OCI-LY7 (cell line): ENCODE measurements around the gene MON2. TPM values are rescaled to one million over a fixed set of nuclear protein-coding genes. Genes with fewer than 3 reads are reported as not detected.
"Not testable (repeated sequence)": the region's sequence is repeated elsewhere in the genome, so short reads cannot be mapped to it uniquely, and the experiment has no call there.

Source experiments
- BruUV-seq: library from RNA; stranded (reverse); fragments of 400-500 nt; replicated peaks from 2 replicates; lab custom pipeline; 2021; lab: Mats Ljungman, UMichigan
- CTCF ChIA-PET: fragments of 300-600 bp; sonication (Branson Sonifier 250); formaldehyde crosslinking; loops from one replicate; lab custom pipeline; 2022; ENCODE audit warnings: antibody characterized with exemption; ENCODE audit not compliant: unreplicated experiment; lab: Charles Lee
- POLR2A ChIA-PET: fragments of 300-600 bp; sonication (Branson Sonifier 250); formaldehyde crosslinking; loops from one replicate; lab custom pipeline; 2022; ENCODE audit warnings: antibody characterized with exemption; lab: Charles Lee
- DNase-seq: peaks from one replicate; pipeline ENCODE4 v3.0.0-alpha.2; 2015; ENCODE audit warnings: low spot score
- H2AFZ ChIP-seq: fragments of 200-600 bp; sonication (generic), shearing (Covaris generic); 2 replicates; pipeline ENCODE4 v1.6.1; 2014; ENCODE audit warnings: mild to moderate bottlenecking, antibody characterized with exemption, low read length, moderate library complexity
- H3K27ac ChIP-seq: fragments of 200-600 bp; sonication (generic); 2 replicates; pipeline ENCODE4 v1.5.1; 2014; ENCODE audit warnings: mixed run types, low read depth, mild to moderate bottlenecking, moderate library complexity, low read length, inconsistent platforms; ENCODE audit not compliant: poor library complexity, severe bottlenecking
- H3K36me3 ChIP-seq: fragments of 200-600 bp; sonication (generic); 2 replicates; pipeline ENCODE4 v1.6.1; 2014; ENCODE audit warnings: mild to moderate bottlenecking, antibody characterized with exemption, low read length, moderate library complexity, mixed read lengths; ENCODE audit not compliant: insufficient read depth
- H3K4me1 ChIP-seq: fragments of 200-600 bp; sonication (generic); 2 replicates; pipeline ENCODE4 v1.5.1; 2014; ENCODE audit warnings: mild to moderate bottlenecking, low read length; ENCODE audit not compliant: insufficient read depth, poor library complexity, severe bottlenecking
- H3K4me2 ChIP-seq: fragments of 200-600 bp; sonication (generic); 2 replicates; pipeline ENCODE4 v1.6.1; 2014; ENCODE audit warnings: mild to moderate bottlenecking, low read length
- H3K4me3 ChIP-seq: fragments of 200-600 bp; sonication (generic); 2 replicates; pipeline ENCODE4 v1.5.1; 2014; ENCODE audit warnings: mild to moderate bottlenecking, low read depth, low read length; ENCODE audit not compliant: poor library complexity, severe bottlenecking
- H3K79me2 ChIP-seq: fragments of 200-600 bp; sonication (generic); 2 replicates; pipeline ENCODE4 v1.6.1; 2016; ENCODE audit warnings: low read depth, mild to moderate bottlenecking, low read length, moderate library complexity, mixed read lengths; ENCODE audit not compliant: insufficient read depth
- H3K9me2 ChIP-seq: fragments of 200-600 bp; sonication (generic); 2 replicates; pipeline ENCODE4 v1.6.1; 2016; ENCODE audit warnings: mild to moderate bottlenecking, low read length, mixed read lengths; ENCODE audit not compliant: insufficient read depth
- H3K9me3 ChIP-seq: fragments of 200-600 bp; sonication (generic); 2 replicates; pipeline ENCODE4 v1.6.1; 2014; ENCODE audit warnings: mild to moderate bottlenecking, mixed run types, low read length, mixed read lengths
- H4K20me1 ChIP-seq: fragments of 200-600 bp; sonication (generic); 2 replicates; pipeline ENCODE4 v1.6.1; 2014; ENCODE audit warnings: mild to moderate bottlenecking, antibody characterized with exemption, low read length, moderate library complexity, mixed read lengths; ENCODE audit not compliant: insufficient read depth
- CTCF ChIP-seq: fragments of 200-600 bp; sonication (generic); conservative IDR thresholded peaks from 2 replicates; pipeline ENCODE4 v1.5.1; 2014; ENCODE audit warnings: mild to moderate bottlenecking, antibody characterized with exemption, low read length, moderate library complexity, mixed read lengths
- EZH2phosphoT487 ChIP-seq: fragments of 200-600 bp; sonication (generic); IDR thresholded peaks from 2 replicates; pipeline ENCODE4 v1.6.1; 2018; ENCODE audit warnings: low read depth, borderline replicate concordance, mild to moderate bottlenecking, mixed run types, antibody characterized with exemption, low read length, moderate library complexity, mixed read lengths
- intact Hi-C: fragments of 100-400 bp; cut with micrococcal nuclease; formaldehyde crosslinking; loops from one replicate; pipeline ENCODE4 v1.10.0; 2022; ENCODE audit not compliant: unreplicated experiment
- total RNA-seq, 2 experiments: library from RNA; depleted of rRNA in 1 of 2; stranded (reverse); fragments of >200 nt in 1 of 2; shearing (Covaris generic) in 1 of 2; gene quantifications; 2 replicates each; pipeline ENCODE4 v1.2.3, GENCODE V29; 2014 to 2022

MON2 gene
- total RNA-seq, 2 experiments from 2014 or later: 31.6 to 54.7 TPM

- Histone ChIP-seq H4K20me1 (no peaks in the 10 kb centered on the region), H2AFZ (no peak overlapping the region), H3K4me1 (no peaks in the 10 kb centered on the region), H3K27ac (no peak overlapping the region), H3K4me3 (no peak overlapping the region), H3K4me2 (no peak overlapping the region), H3K79me2 (no peaks in the 10 kb centered on the region), H3K9me2 (no peaks in the 10 kb centered on the region), H3K9me3 (peaks cover 7% of the 10 kb centered on the region), H3K36me3 (no peaks in the 10 kb centered on the region)
- no peak for DNase-seq
- CTCF ChIA-PET: no interaction called here
- POLR2A ChIA-PET: interaction anchor here (0.6 to 1.3 kb wide), 3 partner anchors 22 to 1215 kb away, joined by 3 to 4 read pairs (median 4); no protein-coding TSS in a partner anchor
- TF ChIP-seq CTCF (no peak), EZH2phosphoT487 (no peak)
- no TSS peak for BruUV-seq
- intact Hi-C loops: loop anchor here (10.0 kb wide), 3 partner anchors 145 to 935 kb away; partner anchors contain the start of gene USP15
Observed at GRCh38 chr12:62459976-62460375, 6.7 kb upstream of the MON2 start.

GRCh38 chr12:62461171-62461837 lies 5.3 kb upstream of the MON2 start:
- H3K9me2 ChIP-seq, H3K4me1 ChIP-seq, CTCF ChIA-PET, BruUV-seq, DNase-seq, H3K79me2 ChIP-seq, H3K4me2 ChIP-seq, H3K27ac ChIP-seq, H2AFZ ChIP-seq, H4K20me1 ChIP-seq, H3K4me3 ChIP-seq, H3K36me3 ChIP-seq, H3K9me3 ChIP-seq: not testable (repeated sequence)
- POLR2A ChIA-PET: interaction anchor here (1.3 kb wide), 1 partner anchor 44 kb away, joined by 4 read pairs; no protein-coding TSS in a partner anchor
- intact Hi-C loops: loop anchor here (10.0 kb wide), 3 partner anchors 143 to 937 kb away; partner anchors contain the start of gene USP15

GRCh38 chr12:62463252-62463651 lies 3.4 kb upstream of the MON2 start:
- H2AFZ ChIP-seq, H3K4me3 ChIP-seq, H3K9me3 ChIP-seq, H3K36me3 ChIP-seq, H3K9me2 ChIP-seq, H3K27ac ChIP-seq, H3K4me2 ChIP-seq, H4K20me1 ChIP-seq, CTCF ChIA-PET, H3K4me1 ChIP-seq, BruUV-seq: not testable (repeated sequence)
- H3K79me2 ChIP-seq: peaks cover 16% of the 10 kb centered on the region
- intact Hi-C loops: loop anchor here (10.0 kb wide), 3 partner anchors 142 to 938 kb away; partner anchors contain the start of gene USP15
- DNase-seq: peak; percentile 29
- POLR2A ChIA-PET: interaction anchor here (0.6 kb wide), 1 partner anchor 163 kb away, joined by 5 read pairs; no protein-coding TSS in a partner anchor
